RWPE1 (cell line): ENCODE results near the gene ENTR1.

Experiments used
- CTCF ChIA-PET: fragments of 350-600 bp; sonication (Branson Sonifier 250); formaldehyde crosslinking; extraction: SDS; loops from one replicate; lab custom pipeline; 2021; lab: Yijun Ruan, JAX
- POLR2A ChIA-PET: fragments of 400-600 bp; formaldehyde crosslinking; extraction: SDS; loops from one replicate; lab custom pipeline; 2020; ENCODE audit warnings: antibody characterized with exemption; ENCODE audit not compliant: low non-redundant PET; lab: Yijun Ruan, JAX
- DNase-seq: peaks from one replicate; pipeline ENCODE4 v3.0.0; 2012; ENCODE audit warnings: low spot score
- H3K27ac ChIP-seq: fragments of 450-650 bp; 2 replicates; pipeline ENCODE4 v1.5.1; 2017
- CTCF ChIP-seq: fragments of 450-650 bp; conservative IDR thresholded peaks from 2 replicates; pipeline ENCODE4 v1.5.1; 2017; ENCODE audit warnings: low read depth, mild to moderate bottlenecking

The ENTR1 gene

GRCh38 chr9:136373300-136374182 is 36.9 kb downstream of the ENTR1 start, which contains the start of gene CARD9:
TSS of gene CARD9 (minus strand) at chr9:136373669. CDS start at chr9:136372078, 1,591 bp downstream.
- DNase-seq, result no peak
- no peak for TF ChIP-seq CTCF
- POLR2A ChIA-PET, result interaction anchor here (1.2 kb wide), 1 partner anchor 10 kb away, joined by 5 read pairs; the partner anchor contains the start of gene DNLZ
- CTCF ChIA-PET, result interaction anchor here (0.6 to 2.0 kb wide), 3 partner anchors 10 to 288 kb away, joined by 3 to 13 read pairs (median 6); partner anchors contain the start of gene DNLZ
- peak within 1 kb of the TSS; percentile 35 for H3K27ac ChIP-seq

GRCh38 chr9:136372561-136373299 is 37.7 kb downstream of the ENTR1 start:
- no peak for TF ChIP-seq CTCF
- CTCF ChIA-PET, result interaction anchor here (0.6 to 2.0 kb wide), 4 partner anchors 8 to 289 kb away, joined by 3 to 13 read pairs (median 4); partner anchors contain the start of gene DNLZ
- peak overlapping the region; percentile 35 for H3K27ac ChIP-seq
- POLR2A ChIA-PET, result interaction anchor here (1.2 kb wide), 1 partner anchor 9 kb away, joined by 5 read pairs; the partner anchor contains the start of gene DNLZ
- peak; percentile 31 for DNase-seq

- TF ChIP-seq CTCF, result no peak
- H3K27ac ChIP-seq, result peak overlapping the region; percentile 35; the same call in 1 of the 2 replicates
- no peak for DNase-seq
- ChIA-PET CTCF (interaction anchor here (1.3 to 2.0 kb wide), 2 partner anchors 8 to 9 kb away, joined by 3 to 13 read pairs; partner anchors contain the start of gene DNLZ), POLR2A (interaction anchor here (1.2 kb wide), 1 partner anchor 8 kb away, joined by 5 read pairs; the partner anchor contains the start of gene DNLZ)
Observed at GRCh38 chr9:136372006-136372405, 38.4 kb downstream of the ENTR1 start.

- no peak for DNase-seq
- no peak for TF ChIP-seq CTCF
- ChIA-PET POLR2A (no interaction called here), CTCF (interaction anchor here (1.3 to 2.0 kb wide), 2 partner anchors 8 to 10 kb away, joined by 3 to 13 read pairs; partner anchors contain the start of gene DNLZ)
- no peak overlapping the region for H3K27ac ChIP-seq
Observed at GRCh38 chr9:136371533-136371880, 38.9 kb downstream of the ENTR1 start.

- TF ChIP-seq CTCF, result no peak
- ChIA-PET POLR2A (no interaction called here), CTCF (no interaction called here)
- no peak overlapping the region for H3K27ac ChIP-seq
- no peak for DNase-seq
Observed at GRCh38 chr9:136370687-136371532, 39.5 kb downstream of the ENTR1 start.
